DMS 273 treated with DMSO at 0.1 percent for 48 hours (cell line): ENCODE data around the gene ST3GAL4.

Experiments used
- DNase-seq: peaks from one replicate; lab custom pipeline; 2025; lab: John Stamatoyannopoulos, UW

Gene ST3GAL4

GRCh38 chr11:126407682-126408288 is 52.3 kb downstream of the ST3GAL4 start:
- no peak for DNase-seq

GRCh38 chr11:126408496-126408895 is 53.0 kb downstream of the ST3GAL4 start:
- DNase-seq = no peak

GRCh38 chr11:126408901-126409619 is 53.6 kb downstream of the ST3GAL4 start:
- no peak for DNase-seq

GRCh38 chr11:126409620-126409985 is 54.1 kb downstream of the ST3GAL4 start:
- no peak for DNase-seq

GRCh38 chr11:126410649-126411048 is 55.2 kb downstream of the ST3GAL4 start:
- no peak for DNase-seq

- no peak for DNase-seq
Observed at GRCh38 chr11:126411971-126412381, 56.5 kb downstream of the ST3GAL4 start.

GRCh38 chr11:126413426-126413825 is 57.9 kb downstream of the ST3GAL4 start:
- DNase-seq = no peak

GRCh38 chr11:126413843-126414405 is 58.4 kb downstream of the ST3GAL4 start:
- DNase-seq = no peak

- no peak for DNase-seq
Observed at GRCh38 chr11:126414615-126415014, 59.1 kb downstream of the ST3GAL4 start.

GRCh38 chr11:126415128-126415527 is 59.6 kb downstream of the ST3GAL4 start:
- no peak for DNase-seq

- DNase-seq = no peak
Observed at GRCh38 chr11:126415669-126416420, 60.4 kb downstream of the ST3GAL4 start.

GRCh38 chr11:126416542-126417090 is 61.1 kb downstream of the ST3GAL4 start:
- DNase-seq = no peak

- DNase-seq = no peak
Observed at GRCh38 chr11:126417091-126417862, 61.8 kb downstream of the ST3GAL4 start.

GRCh38 chr11:126418887-126419286 is 63.4 kb downstream of the ST3GAL4 start:
- no peak for DNase-seq

GRCh38 chr11:126419801-126420697 is 64.6 kb downstream of the ST3GAL4 start:
- no peak for DNase-seq

GRCh38 chr11:126420698-126421256 is 65.3 kb downstream of the ST3GAL4 start:
- no peak for DNase-seq

GRCh38 chr11:126421271-126421671 is 65.8 kb downstream of the ST3GAL4 start:
- DNase-seq = no peak

GRCh38 chr11:126422446-126422845 is 67.0 kb downstream of the ST3GAL4 start:
- DNase-seq = no peak

- DNase-seq = no peak
Observed at GRCh38 chr11:126423154-126423553, 67.7 kb downstream of the ST3GAL4 start.

- no peak for DNase-seq
Observed at GRCh38 chr11:126423743-126424142, 68.3 kb downstream of the ST3GAL4 start.
